HepG2 (cell line): ENCODE measurements around the gene GP1BA. TPM values are rescaled to one million over a fixed set of nuclear protein-coding genes. Genes with fewer than 3 reads are reported as not detected.

Experiments used
- AGO1 ChIP-seq: fragments of 200-400 bp; formaldehyde crosslinking; IDR thresholded peaks from 2 replicates; pipeline ENCODE4 v1.6.1; 2017; ENCODE audit warnings: mild to moderate bottlenecking, low read depth, low read length, moderate library complexity; ENCODE audit not compliant: poor library complexity, severe bottlenecking
- AGO2 ChIP-seq: fragments of 200-400 bp; formaldehyde crosslinking; optimal IDR thresholded peaks from 2 replicates; pipeline ENCODE3; 2017; ENCODE audit warnings: mild to moderate bottlenecking, low read depth, low read length, moderate library complexity
- AKAP8 ChIP-seq: sonication (generic); formaldehyde crosslinking; IDR thresholded peaks from 2 replicates; pipeline ENCODE4 v1.5.1; 2020; ENCODE audit warnings: mild to moderate bottlenecking, missing genetic modification reagents
- CCAR2 ChIP-seq: fragments of 200-400 bp; formaldehyde crosslinking; optimal IDR thresholded peaks from 2 replicates; pipeline ENCODE3; 2018; ENCODE audit warnings: low read depth, mild to moderate bottlenecking, low read length, moderate library complexity
- CREBL2 ChIP-seq: sonication (generic); formaldehyde crosslinking; IDR thresholded peaks from 2 replicates; pipeline ENCODE4 v1.8.1; 2023; ENCODE audit warnings: missing genetic modification reagents, mild to moderate bottlenecking, borderline replicate concordance
- HIVEP1 ChIP-seq: sonication (generic); formaldehyde crosslinking; IDR thresholded peaks from 2 replicates; pipeline ENCODE4 v1.4.0; 2020; ENCODE audit warnings: mild to moderate bottlenecking, missing genetic modification reagents
- NR1H2 ChIP-seq: sonication (generic); formaldehyde crosslinking; IDR thresholded peaks from 2 replicates; pipeline ENCODE4 v1.8.1; 2022; ENCODE audit warnings: low read depth, missing genetic modification reagents, borderline replicate concordance
- PAF1 ChIP-seq: IDR thresholded peaks from 2 replicates; pipeline ENCODE4 v1.6.1; 2016; ENCODE audit warnings: missing genetic modification reagents, missing compliant biosample characterization
- PHF21A ChIP-seq: sonication (generic); formaldehyde crosslinking; IDR thresholded peaks from 2 replicates; pipeline ENCODE4 v1.5.0; 2020; ENCODE audit warnings: mild to moderate bottlenecking, missing genetic modification reagents
- POLR2AphosphoS5 ChIP-seq: IDR thresholded peaks from 2 replicates; pipeline ENCODE4 v1.6.1; 2012; ENCODE audit warnings: low read depth, low read length
- REXO4 ChIP-seq: sonication (generic); formaldehyde crosslinking; IDR thresholded peaks from 2 replicates; pipeline ENCODE4 v1.8.0; 2022; ENCODE audit warnings: missing genetic modification reagents, mild to moderate bottlenecking, borderline replicate concordance
- SOX13 ChIP-seq, 3 experiments: fragments of 450-650 bp in 1 of 3; sonication (generic) in 1 of 3; formaldehyde crosslinking in 1 of 3; IDR thresholded peaks in 2 of 3; conservative IDR thresholded peaks in 1 of 3; 2 replicates each; pipeline versions ENCODE4 v1.5.0 to v1.6.1; 2016 to 2020; ENCODE audit warnings: antibody characterized with exemption in 1 of 3, mild to moderate bottlenecking in 1 of 3, missing compliant biosample characterization in 1 of 3, missing genetic modification reagents in 1 of 3, moderate library complexity in 1 of 3
- SSRP1 ChIP-seq: IDR thresholded peaks from 2 replicates; pipeline ENCODE4 v1.6.1; 2016; ENCODE audit warnings: control low read depth
- TEAD3 ChIP-seq: optimal IDR thresholded peaks from 2 replicates; pipeline ENCODE3; 2016; ENCODE audit warnings: borderline replicate concordance
- TRIM24 ChIP-seq: sonication (generic); formaldehyde crosslinking; IDR thresholded peaks from 2 replicates; pipeline ENCODE4 v1.8.0; 2022; ENCODE audit warnings: mild to moderate bottlenecking, missing genetic modification reagents
- ZBTB7B ChIP-seq: sonication (generic); formaldehyde crosslinking; IDR thresholded peaks from 2 replicates; pipeline ENCODE4 v1.4.0; 2020; ENCODE audit warnings: missing genetic modification reagents
- ZNF792 ChIP-seq: IDR thresholded peaks from 2 replicates; pipeline ENCODE4 v1.6.1; 2016
- polyA plus RNA-seq, 8 experiments: library from polyadenylated mRNA; depleted of rRNA in 3 of 8; stranded (reverse) in 7 of 8; unstranded in 1 of 8; fragments of >200 nt; fragmentation: Illumina TruSeq in 4 of 8; extraction: Trizol in 4 of 8; gene quantifications; 2 replicates each; pipeline versions ENCODE4 v1.2.1 to v1.2.3, GENCODE V29; 2011 to 2016; ENCODE audit warnings: low read depth in 4 of 8, missing spikeins in 1 of 8, mixed read lengths in 1 of 8; ENCODE audit not compliant: insufficient read depth in 1 of 8
- total RNA-seq, 5 experiments: library from RNA; depleted of rRNA; stranded (reverse); fragments of >200 nt; fragmentation: Illumina TruSeq; extraction: Trizol; gene quantifications; 2 replicates each; pipeline ENCODE4 v1.2.3, GENCODE V29; 2016; ENCODE audit warnings: low read depth in 1 of 5
- TF ChIP-seq, protein P1 (sequence below): sonication (generic); formaldehyde crosslinking; IDR thresholded peaks from 2 replicates; pipeline ENCODE4 v1.5.1; 2020; ENCODE audit warnings: mild to moderate bottlenecking, missing genetic modification reagents, borderline replicate concordance
- TF ChIP-seq, protein P2 (sequence below): IDR thresholded peaks from 2 replicates; pipeline ENCODE4 v1.6.1; 2016; ENCODE audit warnings: mild to moderate bottlenecking, missing biosample characterization, missing genetic modification reagents
- TF ChIP-seq, protein P3 (sequence below): sonication (generic); formaldehyde crosslinking; IDR thresholded peaks from 2 replicates; pipeline ENCODE4 v1.5.0; 2020; ENCODE audit warnings: mild to moderate bottlenecking, missing genetic modification reagents, borderline replicate concordance

The GP1BA gene
- total and polyA plus RNA-seq, 2 of the 13 experiments (the other 11 are each of a cell fraction or from before 2014, with no cell fraction given) = not detected

GRCh38 chr17:4944554-4945175, 12.6 kb downstream of the GP1BA start (continued):
- TF ChIP-seq, protein P1, sequence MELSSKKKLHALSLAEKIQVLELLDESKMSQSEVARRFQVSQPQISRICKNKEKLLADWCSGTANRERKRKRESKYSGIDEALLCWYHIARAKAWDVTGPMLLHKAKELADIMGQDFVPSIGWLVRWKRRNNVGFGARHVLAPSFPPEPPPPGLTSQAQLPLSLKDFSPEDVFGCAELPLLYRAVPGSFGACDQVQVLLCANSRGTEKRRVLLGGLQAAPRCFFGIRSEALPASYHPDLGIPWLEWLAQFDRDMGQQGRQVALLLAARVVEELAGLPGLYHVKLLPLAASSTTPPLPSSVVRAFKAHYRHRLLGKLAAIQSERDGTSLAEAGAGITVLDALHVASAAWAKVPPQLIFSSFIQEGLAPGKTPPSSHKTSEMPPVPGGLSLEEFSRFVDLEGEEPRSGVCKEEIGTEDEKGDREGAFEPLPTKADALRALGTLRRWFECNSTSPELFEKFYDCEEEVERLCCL = 0 out of 2 replicates have a peak, but pooled peaks have one; percentile 40
- peak; percentile 24; the same call in 1 of the 2 replicates for TF ChIP-seq AKAP8 (CRISPR knock-in tag)
- TF ChIP-seq SOX13 (IDR thresholded peaks at IDR 0.05) = no peak
- TF ChIP-seq SOX13 (CRISPR knock-in tag; conservative IDR thresholded peaks at IDR 0.05 in 1 of 2, IDR thresholded peaks at IDR 0.05 in 1 of 2) = no peak
- TF ChIP-seq, protein P2, sequence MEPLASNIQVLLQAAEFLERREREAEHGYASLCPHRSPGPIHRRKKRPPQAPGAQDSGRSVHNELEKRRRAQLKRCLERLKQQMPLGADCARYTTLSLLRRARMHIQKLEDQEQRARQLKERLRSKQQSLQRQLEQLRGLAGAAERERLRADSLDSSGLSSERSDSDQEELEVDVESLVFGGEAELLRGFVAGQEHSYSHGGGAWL = 0 out of 2 replicates have a peak, but pooled peaks have one; percentile 35
- TF ChIP-seq POLR2AphosphoS5 = peak; percentile 76
- TF ChIP-seq AGO1 = peak; percentile 70
- no peak for TF ChIP-seq CCAR2
- peak; percentile 21; the same call in 1 of the 2 replicates for TF ChIP-seq SSRP1 (CRISPR knock-in tag)
- TF ChIP-seq HIVEP1 (CRISPR knock-in tag) = no peak
- peak; percentile 70; the same call in 1 of the 2 replicates for TF ChIP-seq PAF1 (CRISPR knock-in tag)
- no peak for TF ChIP-seq PHF21A (CRISPR knock-in tag)
- TF ChIP-seq TRIM24 (CRISPR knock-in tag) = no peak
- no peak for TF ChIP-seq ZNF792 (CRISPR knock-in tag)
- TF ChIP-seq CREBL2 (CRISPR knock-in tag) = no peak
- peak; percentile 79 for TF ChIP-seq AGO2
- TF ChIP-seq TEAD3 (CRISPR knock-in tag) = no peak
- no peak for TF ChIP-seq ZBTB7B (CRISPR knock-in tag)
- no peak for TF ChIP-seq REXO4 (CRISPR knock-in tag)
- no peak for TF ChIP-seq NR1H2 (CRISPR knock-in tag)
- TF ChIP-seq, protein P3, sequence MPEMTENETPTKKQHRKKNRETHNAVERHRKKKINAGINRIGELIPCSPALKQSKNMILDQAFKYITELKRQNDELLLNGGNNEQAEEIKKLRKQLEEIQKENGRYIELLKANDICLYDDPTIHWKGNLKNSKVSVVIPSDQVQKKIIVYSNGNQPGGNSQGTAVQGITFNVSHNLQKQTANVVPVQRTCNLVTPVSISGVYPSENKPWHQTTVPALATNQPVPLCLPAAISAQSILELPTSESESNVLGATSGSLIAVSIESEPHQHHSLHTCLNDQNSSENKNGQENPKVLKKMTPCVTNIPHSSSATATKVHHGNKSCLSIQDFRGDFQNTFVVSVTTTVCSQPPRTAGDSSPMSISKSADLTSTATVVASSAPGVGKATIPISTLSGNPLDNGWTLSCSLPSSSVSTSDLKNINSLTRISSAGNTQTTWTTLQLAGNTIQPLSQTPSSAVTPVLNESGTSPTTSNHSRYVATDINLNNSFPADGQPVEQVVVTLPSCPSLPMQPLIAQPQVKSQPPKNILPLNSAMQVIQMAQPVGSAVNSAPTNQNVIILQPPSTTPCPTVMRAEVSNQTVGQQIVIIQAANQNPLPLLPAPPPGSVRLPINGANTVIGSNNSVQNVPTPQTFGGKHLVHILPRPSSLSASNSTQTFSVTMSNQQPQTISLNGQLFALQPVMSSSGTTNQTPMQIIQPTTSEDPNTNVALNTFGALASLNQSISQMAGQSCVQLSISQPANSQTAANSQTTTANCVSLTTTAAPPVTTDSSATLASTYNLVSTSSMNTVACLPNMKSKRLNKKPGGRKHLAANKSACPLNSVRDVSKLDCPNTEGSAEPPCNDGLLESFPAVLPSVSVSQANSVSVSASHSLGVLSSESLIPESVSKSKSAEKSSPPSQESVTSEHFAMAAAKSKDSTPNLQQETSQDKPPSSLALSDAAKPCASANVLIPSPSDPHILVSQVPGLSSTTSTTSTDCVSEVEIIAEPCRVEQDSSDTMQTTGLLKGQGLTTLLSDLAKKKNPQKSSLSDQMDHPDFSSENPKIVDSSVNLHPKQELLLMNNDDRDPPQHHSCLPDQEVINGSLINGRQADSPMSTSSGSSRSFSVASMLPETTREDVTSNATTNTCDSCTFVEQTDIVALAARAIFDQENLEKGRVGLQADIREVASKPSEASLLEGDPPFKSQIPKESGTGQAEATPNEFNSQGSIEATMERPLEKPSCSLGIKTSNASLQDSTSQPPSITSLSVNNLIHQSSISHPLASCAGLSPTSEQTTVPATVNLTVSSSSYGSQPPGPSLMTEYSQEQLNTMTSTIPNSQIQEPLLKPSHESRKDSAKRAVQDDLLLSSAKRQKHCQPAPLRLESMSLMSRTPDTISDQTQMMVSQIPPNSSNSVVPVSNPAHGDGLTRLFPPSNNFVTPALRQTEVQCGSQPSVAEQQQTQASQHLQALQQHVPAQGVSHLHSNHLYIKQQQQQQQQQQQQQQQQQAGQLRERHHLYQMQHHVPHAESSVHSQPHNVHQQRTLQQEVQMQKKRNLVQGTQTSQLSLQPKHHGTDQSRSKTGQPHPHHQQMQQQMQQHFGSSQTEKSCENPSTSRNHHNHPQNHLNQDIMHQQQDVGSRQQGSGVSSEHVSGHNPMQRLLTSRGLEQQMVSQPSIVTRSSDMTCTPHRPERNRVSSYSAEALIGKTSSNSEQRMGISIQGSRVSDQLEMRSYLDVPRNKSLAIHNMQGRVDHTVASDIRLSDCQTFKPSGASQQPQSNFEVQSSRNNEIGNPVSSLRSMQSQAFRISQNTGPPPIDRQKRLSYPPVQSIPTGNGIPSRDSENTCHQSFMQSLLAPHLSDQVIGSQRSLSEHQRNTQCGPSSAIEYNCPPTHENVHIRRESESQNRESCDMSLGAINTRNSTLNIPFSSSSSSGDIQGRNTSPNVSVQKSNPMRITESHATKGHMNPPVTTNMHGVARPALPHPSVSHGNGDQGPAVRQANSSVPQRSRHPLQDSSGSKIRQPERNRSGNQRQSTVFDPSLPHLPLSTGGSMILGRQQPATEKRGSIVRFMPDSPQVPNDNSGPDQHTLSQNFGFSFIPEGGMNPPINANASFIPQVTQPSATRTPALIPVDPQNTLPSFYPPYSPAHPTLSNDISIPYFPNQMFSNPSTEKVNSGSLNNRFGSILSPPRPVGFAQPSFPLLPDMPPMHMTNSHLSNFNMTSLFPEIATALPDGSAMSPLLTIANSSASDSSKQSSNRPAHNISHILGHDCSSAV (CRISPR knock-in tag) = no peak
